Measurements from ENCODE around the gene SCAND1.
A peak's percentile ranks its signal among the peaks of the same experiment; 100 is the strongest.
"Not testable (repeated sequence)": the region's sequence is repeated elsewhere in the genome, so short reads cannot be mapped to it uniquely, and the experiment has no call there.

The SCAND1 gene

GRCh38 chr20:35954200-35954906 lies at the start of gene SCAND1:
SCAND1 (minus strand) TSS chr20:35954502; CDS start chr20:35954284, 218 bp downstream.
- peak; percentile 99 for DNase-seq

- DNase-seq, result no peak
These were observed 49.7 kb upstream of the SCAND1 start for GRCh38 chr20:36004045-36004444.

GRCh38 chr20:36002855-36003254 lies 48.6 kb upstream of the SCAND1 start:
- no peak for DNase-seq

- not testable (repeated sequence) for DNase-seq
These were observed 47.0 kb upstream of the SCAND1 start for GRCh38 chr20:36001331-36001730.

- DNase-seq, result not testable (repeated sequence)
These were observed 42.2 kb upstream of the SCAND1 start for GRCh38 chr20:35996492-35996891.

- peak; percentile 73 for DNase-seq
These were observed 40.7 kb upstream of the SCAND1 start for GRCh38 chr20:35994994-35995453.

- peak; percentile 44 for DNase-seq
These were observed 38.5 kb upstream of the SCAND1 start for GRCh38 chr20:35992713-35993335.

- no peak for DNase-seq
These were observed 37.0 kb upstream of the SCAND1 start for GRCh38 chr20:35991142-35991771.

GRCh38 chr20:35988910-35989463 lies 34.7 kb upstream of the SCAND1 start:
- DNase-seq, result no peak

- no peak for DNase-seq
These were observed 31.5 kb upstream of the SCAND1 start for GRCh38 chr20:35985806-35986205.

- no peak for DNase-seq
These were observed 30.1 kb upstream of the SCAND1 start for GRCh38 chr20:35984382-35984781.

- no peak for DNase-seq
These were observed 27.7 kb upstream of the SCAND1 start for GRCh38 chr20:35981969-35982368.

GRCh38 chr20:35979544-35979943 lies 25.2 kb upstream of the SCAND1 start:
- no peak for DNase-seq

GRCh38 chr20:35978041-35978513 lies 23.8 kb upstream of the SCAND1 start:
- no peak for DNase-seq

GRCh38 chr20:35975576-35976373 lies 21.5 kb upstream of the SCAND1 start:
- DNase-seq, result no peak

- DNase-seq, result no peak
These were observed 20.0 kb upstream of the SCAND1 start for GRCh38 chr20:35974256-35974655.

GRCh38 chr20:35972462-35972861 lies 18.2 kb upstream of the SCAND1 start:
- no peak for DNase-seq

- no peak for DNase-seq
These were observed 17.7 kb upstream of the SCAND1 start for GRCh38 chr20:35971981-35972380.

- no peak for DNase-seq
These were observed 14.6 kb upstream of the SCAND1 start for GRCh38 chr20:35968930-35969329.

- no peak for DNase-seq
These were observed 13.8 kb upstream of the SCAND1 start, which contains the start of gene CNBD2 for GRCh38 chr20:35967979-35968640. CNBD2 (plus strand) TSS chr20:35968590; CDS start chr20:35968763, 173 bp downstream.

GRCh38 chr20:35963878-35964277 lies 9.6 kb upstream of the SCAND1 start:
- no peak for DNase-seq

- DNase-seq, result not testable (repeated sequence)
These were observed 5.0 kb upstream of the SCAND1 start for GRCh38 chr20:35959291-35959690.

All from CD4-positive, alpha-beta T cell treated with Interleukin-15 for 1 hour (primary cell).